SK-N-SH (cell line): ENCODE measurements around the gene CLDND1. TPM values are rescaled to one million over a fixed set of nuclear protein-coding genes. Genes with fewer than 3 reads are reported as not detected.

ENCODE experiments used
- CTCF ChIA-PET: fragments of 300-600, 350-600 bp; formaldehyde crosslinking; extraction: SDS; loops from one replicate; lab custom pipeline; 2021; lab: Yijun Ruan, JAX
- POLR2A ChIA-PET: fragments of 350-600 bp; sonication (Branson Sonifier 250); formaldehyde crosslinking; extraction: SDS; loops from one replicate; lab custom pipeline; 2020; ENCODE audit warnings: antibody characterized with exemption, inconsistent platforms; lab: Yijun Ruan, JAX
- DNase-seq: peaks from one replicate; pipeline ENCODE4 v3.0.0; 2012
- H2AFZ ChIP-seq: fragments of 200-600 bp; sonication (generic); 2 replicates; pipeline ENCODE4 v1.8.1; 2016; ENCODE audit warnings: antibody characterized with exemption, mild to moderate bottlenecking, low read depth
- H3F3A ChIP-seq: fragments of 200-600 bp; sonication (generic); replicated peaks from 2 replicates; pipeline ENCODE3; 2016; ENCODE audit warnings: antibody characterized with exemption, mild to moderate bottlenecking; ENCODE audit not compliant: insufficient read depth
- H3K27ac ChIP-seq, 2 experiments: fragments of 200-500 bp in 1 of 2; fragments of 200-600 bp in 1 of 2; sonication (Bioruptor generic) in 1 of 2; sonication (generic), shearing (Covaris generic) in 1 of 2; 2 replicates each; pipeline versions ENCODE4 v1.5.1 to v1.6.1; 2014 to 2016; ENCODE audit warnings: low read depth in 2 of 2, inconsistent platforms in 1 of 2, low read length in 1 of 2, mild to moderate bottlenecking in 1 of 2, mixed read lengths in 1 of 2
- H3K27me3 ChIP-seq: fragments of 200-600 bp; sonication (generic), shearing (Covaris generic); 2 replicates; pipeline ENCODE4 v1.6.1; 2016; ENCODE audit warnings: mixed run types; ENCODE audit not compliant: insufficient read depth
- H3K36me3 ChIP-seq, 2 experiments: fragments of 200-500 bp in 1 of 2; fragments of 200-600 bp in 1 of 2; sonication (Bioruptor generic) in 1 of 2; sonication (generic) in 1 of 2; replicated peaks in 1 of 2; 2 replicates each; pipeline versions ENCODE3 to v1.5.1; 2014 to 2016; ENCODE audit warnings: low read length in 1 of 2, mild to moderate bottlenecking in 1 of 2; ENCODE audit not compliant: insufficient read depth in 2 of 2, control insufficient read depth in 1 of 2
- H3K4me1 ChIP-seq, 2 experiments: fragments of 200-500 bp in 1 of 2; fragments of 200-600 bp in 1 of 2; sonication (Bioruptor generic) in 1 of 2; sonication (generic), shearing (Covaris generic) in 1 of 2; 2 replicates each; pipeline versions ENCODE4 v1.5.1 to v1.6.1; 2014 to 2016; ENCODE audit warnings: low read depth in 1 of 2, low read length in 1 of 2, mixed run types in 1 of 2; ENCODE audit not compliant: insufficient read depth in 2 of 2, control insufficient read depth in 1 of 2
- H3K4me2 ChIP-seq: fragments of 200-600 bp; sonication (generic), shearing (Covaris generic); 2 replicates; pipeline ENCODE4 v1.6.1; 2017; ENCODE audit warnings: mixed run types
- H3K4me3 ChIP-seq, 2 experiments: fragments of 200-500 bp in 1 of 2; fragments of 200-600 bp in 1 of 2; sonication (Bioruptor generic) in 1 of 2; sonication (generic), shearing (Covaris generic) in 1 of 2; 2 replicates each; pipeline versions ENCODE4 v1.5.1 to v1.8.1; 2014 to 2016; ENCODE audit warnings: low read depth in 2 of 2, inconsistent platforms in 1 of 2, low read length in 1 of 2, mild to moderate bottlenecking in 1 of 2, mixed read lengths in 1 of 2, moderate library complexity in 1 of 2
- H3K79me2 ChIP-seq: fragments of 200-600 bp; sonication (generic); 2 replicates; pipeline ENCODE4 v1.8.1; 2017; ENCODE audit warnings: mild to moderate bottlenecking; ENCODE audit not compliant: insufficient read depth
- H3K9ac ChIP-seq: fragments of 200-600 bp; sonication (generic); 2 replicates; pipeline ENCODE4 v1.6.1; 2017; ENCODE audit warnings: mixed run types
- H3K9me2 ChIP-seq: fragments of 200-600 bp; sonication (generic); 2 replicates; pipeline ENCODE4 v1.6.1; 2017; ENCODE audit warnings: mixed run types
- H3K9me3 ChIP-seq: fragments of 200-600 bp; sonication (generic); 2 replicates; pipeline ENCODE4 v1.6.1; 2017; ENCODE audit warnings: mixed run types, mild to moderate bottlenecking, moderate library complexity
- H4K20me1 ChIP-seq: fragments of 200-600 bp; sonication (generic); 2 replicates; pipeline ENCODE4 v1.6.1; 2017; ENCODE audit warnings: mild to moderate bottlenecking, mixed run types; ENCODE audit not compliant: insufficient read depth
- CHD2 ChIP-seq: fragments of 150-350 bp; IDR thresholded peaks from 2 replicates; pipeline ENCODE4 v1.6.1; 2018; ENCODE audit warnings: low read length; ENCODE audit not compliant: partially characterized antibody
- ELF1 ChIP-seq: IDR thresholded peaks from 2 replicates; pipeline ENCODE4 v1.4.0; 2012
- EP300 ChIP-seq, 2 experiments: IDR thresholded peaks; 2 replicates each; pipeline versions ENCODE4 v1.4.0 to v1.6.1; 2012; ENCODE audit warnings: borderline replicate concordance in 1 of 2, low read depth in 1 of 2, low read length in 1 of 2
- FOSL2 ChIP-seq: IDR thresholded peaks from 2 replicates; pipeline ENCODE4 v1.4.0; 2012; ENCODE audit warnings: low read depth, mild to moderate bottlenecking, moderate library complexity, borderline replicate concordance
- FOXJ3 ChIP-seq: sonication (generic); formaldehyde crosslinking; IDR thresholded peaks from 2 replicates; pipeline ENCODE4 v1.5.1; 2020; ENCODE audit warnings: mild to moderate bottlenecking, missing genetic modification reagents
- GABPA ChIP-seq: IDR thresholded peaks from 2 replicates; pipeline ENCODE4 v1.4.0; 2012; ENCODE audit warnings: low read depth, mild to moderate bottlenecking
- GATA2 ChIP-seq: sonication (generic); formaldehyde crosslinking; IDR thresholded peaks from 2 replicates; pipeline ENCODE4 v1.5.0; 2020; ENCODE audit warnings: mild to moderate bottlenecking, missing genetic modification reagents
- MEF2A ChIP-seq: IDR thresholded peaks from 2 replicates; pipeline ENCODE4 v1.4.0; 2012; ENCODE audit warnings: low read depth, borderline replicate concordance
- MXI1 ChIP-seq: IDR thresholded peaks from 2 replicates; pipeline ENCODE4 v1.6.1; 2012; ENCODE audit warnings: mild to moderate bottlenecking, low read depth, low read length, improper control_type of control experiment
- NFIC ChIP-seq: IDR thresholded peaks from 2 replicates; pipeline ENCODE4 v1.4.0; 2012; ENCODE audit warnings: borderline replicate concordance
- PBX3 ChIP-seq: IDR thresholded peaks from 2 replicates; pipeline ENCODE4; 2012
- POLR2AphosphoS5 ChIP-seq: IDR thresholded peaks from 2 replicates; pipeline ENCODE4 v1.6.1; 2012; ENCODE audit warnings: low read depth, low read length
- RCOR1 ChIP-seq: fragments of 150-350 bp; IDR thresholded peaks from 2 replicates; pipeline ENCODE4 v1.6.1; 2017; ENCODE audit warnings: antibody characterized with exemption, low read length
- REST ChIP-seq: IDR thresholded peaks from 2 replicates; pipeline ENCODE4 v1.6.1; 2012; ENCODE audit warnings: mild to moderate bottlenecking, low read depth, low read length, moderate library complexity
- RXRA ChIP-seq: IDR thresholded peaks from 2 replicates; pipeline ENCODE4 v1.4.0; 2012; ENCODE audit warnings: low read depth, mild to moderate bottlenecking, borderline replicate concordance
- TCF12 ChIP-seq: IDR thresholded peaks from 2 replicates; pipeline ENCODE4 v1.4.0; 2012
- TEAD4 ChIP-seq: IDR thresholded peaks from 2 replicates; pipeline ENCODE4 v1.4.0; 2012; ENCODE audit warnings: mild to moderate bottlenecking, borderline replicate concordance; ENCODE audit not compliant: insufficient read depth
- USF1 ChIP-seq: IDR thresholded peaks from 2 replicates; pipeline ENCODE4 v1.4.0; 2012; ENCODE audit warnings: low read depth, borderline replicate concordance
- YY1 ChIP-seq: IDR thresholded peaks from 2 replicates; pipeline ENCODE4 v1.4.0; 2012; ENCODE audit warnings: low read depth, mild to moderate bottlenecking
- WGBS: methylation state at CpG from one replicate; pipeline ENCODE4 v1.1.6; 2017; ENCODE audit warnings: low lambda C conversion rate; 5-methylcytosine and 5-hydroxymethylcytosine counted together
- polyA plus RNA-seq, 3 experiments: library from polyadenylated mRNA; depleted of rRNA; stranded (reverse); fragments of >200 nt; gene quantifications; 2 replicates each; pipeline ENCODE4 v1.2.3, GENCODE V29; 2012

CLDND1 gene
- polyA plus RNA-seq, 1 of the 3 experiments (the other 2 are of a cell fraction): 110 TPM

- Histone ChIP-seq H3K4me1 (no peaks in the 10 kb centered on the region), H3K9me2 (no peaks in the 10 kb centered on the region), H3K27ac (no peak overlapping the region), H3K27me3 (peaks cover 21% of the 10 kb centered on the region), H2AFZ (no peak overlapping the region), H4K20me1 (no peaks in the 10 kb centered on the region), H3K36me3 (no peaks in the 10 kb centered on the region), H3F3A (no peaks in the 10 kb centered on the region), H3K4me2 (no peak overlapping the region), H3K9ac (no peak overlapping the region), H3K4me3 (no peak overlapping the region), H3K79me2 (no peaks in the 10 kb centered on the region), H3K9me3 (no peaks in the 10 kb centered on the region)
- TF ChIP-seq FOSL2 (no peak), MXI1 (no peak), EP300 (IDR thresholded peaks at IDR 0.05; ENCODE audit: borderline replicate concordance in 1 of 2, low read depth in 1 of 2, low read length in 1 of 2) (no peak), POLR2AphosphoS5 (no peak), GATA2 (CRISPR knock-in tag) (no peak), FOXJ3 (CRISPR knock-in tag) (no peak), PBX3 (no peak), USF1 (no peak), TEAD4 (no peak), RCOR1 (no peak), NFIC (no peak), CHD2 (no peak)
- 30% methylated on average over 5 of the region's 5 CpGs for WGBS
- DNase-seq: no peak
- POLR2A ChIA-PET: no interaction called here
- CTCF ChIA-PET: interaction anchor here (1.5 kb wide), 1 partner anchor 11 kb away, joined by 3 read pairs; no protein-coding TSS in a partner anchor
Observed at GRCh38 chr3:98545940-98546339, 23.2 kb upstream of the CLDND1 start.

GRCh38 chr3:98542623-98543022 is 19.9 kb upstream of the CLDND1 start:
- ChIA-PET POLR2A (no interaction called here), CTCF (no interaction called here)
- no peaks in the 10 kb centered on the region for H3K79me2 ChIP-seq
- H3K9me2 ChIP-seq: no peaks in the 10 kb centered on the region
- no peak overlapping the region for H3K27ac ChIP-seq
- no peaks in the 10 kb centered on the region for H4K20me1 ChIP-seq
- H3K4me3 ChIP-seq: no peak overlapping the region
- no peak overlapping the region for H2AFZ ChIP-seq
- no peak overlapping the region for H3K4me2 ChIP-seq
- no peak for DNase-seq
- no peaks in the 10 kb centered on the region for H3K4me1 ChIP-seq
- peaks cover 3% of the 10 kb centered on the region for H3F3A ChIP-seq
- WGBS: 25% methylated on average over 1 of the region's 1 CpG
- H3K9me3 ChIP-seq: 0 out of 2 replicates have a peak, but pooled peaks cover 4% of the 10 kb centered on the region
- H3K36me3 ChIP-seq: no peaks in the 10 kb centered on the region
- TF ChIP-seq MXI1: no peak
- no peak for TF ChIP-seq ELF1
- TF ChIP-seq POLR2AphosphoS5: no peak
- no peak for TF ChIP-seq TEAD4
- no peak for TF ChIP-seq REST
- no peak for TF ChIP-seq YY1
- TF ChIP-seq TCF12: no peak
- TF ChIP-seq FOSL2: no peak
- TF ChIP-seq FOXJ3 (CRISPR knock-in tag): no peak
- no peak for TF ChIP-seq MEF2A
- no peak for TF ChIP-seq GABPA
- TF ChIP-seq RCOR1: no peak
- TF ChIP-seq RXRA: no peak
- H3K9ac ChIP-seq: no peak overlapping the region
- H3K27me3 ChIP-seq: peaks cover 4% of the 10 kb centered on the region; the same call in 1 of the 2 replicates
